Measurements from ENCODE around the gene RASAL3. TPM values are rescaled to one million over a fixed set of nuclear protein-coding genes. Genes with fewer than 3 reads are reported as not detected.

The RASAL3 gene
- total RNA-seq, 1 experiment from 2014 or later: 0.57 TPM

GRCh38 chr19:15456441-15456840 is 7.9 kb downstream of the RASAL3 start:
- Histone ChIP-seq H3K27me3 (ENCODE audit: insufficient read depth, low read length) (no peaks in the 10 kb centered on the region), H3K4me3 (replicated peaks in 1 of 2; ENCODE audit: low read depth in 1 of 2, low read length in 2 of 2) (no peak overlapping the region)
- intact Hi-C loops (cut with micrococcal nuclease): loop anchor here (10.0 kb wide), 1 partner anchor 98 kb away; no protein-coding TSS in a partner anchor

More at GRCh38 chr19:15456441-15456840, 7.9 kb downstream of the RASAL3 start:
- H3K9ac ChIP-seq (ENCODE audit: low read length): no peak overlapping the region
- H3K9me3 ChIP-seq (ENCODE audit: control insufficient read depth in 1 of 2, insufficient read depth in 1 of 2, low read depth in 1 of 2, low read length in 2 of 2): no peaks in the 10 kb centered on the region
- RAD21 ChIA-PET (ENCODE audit: low non-redundant PET in 1 of 2, low total read pairs in 2 of 2, uncharacterized antibody in 2 of 2, unreplicated experiment in 2 of 2): interaction anchor here in 1 of 2 experiments (0.7 kb wide), 1 partner anchor 99 kb away, joined by 3 read pairs; no protein-coding TSS in a partner anchor
- H3K4me1 ChIP-seq (ENCODE audit: control insufficient read depth in 1 of 2, insufficient read depth in 2 of 2, low read length in 2 of 2): peaks cover 8 to 15% of the 10 kb centered on the region in 2 experiments; a peak in 3 of 4 replicates
- BruUV-seq (replicated peaks): no TSS peak
- no peaks in the 10 kb centered on the region for H3K79me2 ChIP-seq (ENCODE audit: insufficient read depth, low read length)
- TF ChIP-seq POLR2A (IDR thresholded peaks at IDR 0.05; ENCODE audit: borderline replicate concordance, extremely low read depth, insufficient read depth, insufficient read length) (no peak), YY1 (IDR thresholded peaks at IDR 0.05; ENCODE audit: extremely low read depth, insufficient replicate concordance, low read depth, low read length) (no peak), EGR1 (IDR thresholded peaks at IDR 0.05; ENCODE audit: low read depth) (no peak), FOSL1 (IDR thresholded peaks at IDR 0.05; ENCODE audit: low read depth) (no peak), SIN3A (IDR thresholded peaks at IDR 0.05; ENCODE audit: low read depth) (no peak), CEBPB (IDR thresholded peaks at IDR 0.05; ENCODE audit: low read depth) (no peak), JUND (IDR thresholded peaks at IDR 0.05) (no peak), EZH2 (IDR thresholded peaks at IDR 0.05) (no peak), SP1 (IDR thresholded peaks at IDR 0.05; ENCODE audit: low read depth) (no peak), MAX (IDR thresholded peaks at IDR 0.05) (no peak), TCF7L2 (IDR thresholded peaks at IDR 0.05; ENCODE audit: borderline replicate concordance, extremely low read depth, insufficient read depth, insufficient read length) (no peak), ZBTB33 (IDR thresholded peaks at IDR 0.05; ENCODE audit: extremely low read depth, insufficient replicate concordance, low read length) (no peak), ELF1 (IDR thresholded peaks at IDR 0.05; ENCODE audit: borderline replicate concordance, low read depth) (no peak), EZH2phosphoT487 (IDR thresholded peaks at IDR 0.05; ENCODE audit: borderline replicate concordance) (no peak), ZFX (IDR thresholded peaks at IDR 0.05) (no peak)
- TF ChIP-seq, protein P1, sequence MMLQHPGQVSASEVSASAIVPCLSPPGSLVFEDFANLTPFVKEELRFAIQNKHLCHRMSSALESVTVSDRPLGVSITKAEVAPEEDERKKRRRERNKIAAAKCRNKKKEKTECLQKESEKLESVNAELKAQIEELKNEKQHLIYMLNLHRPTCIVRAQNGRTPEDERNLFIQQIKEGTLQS (IDR thresholded peaks at IDR 0.05): no peak
- no peaks in the 10 kb centered on the region for H4K20me1 ChIP-seq (ENCODE audit: insufficient read depth)
- H3K27ac ChIP-seq (ENCODE audit: low read depth, low read length): no peak overlapping the region
- no peak overlapping the region for H3K4me2 ChIP-seq (ENCODE audit: low read length)
- ATAC-seq (no peak), DNase-seq (ENCODE audit: low read depth, low spot score) (no peak)
- no peak overlapping the region for H2AFZ ChIP-seq (ENCODE audit: low read depth, low read length, poor library complexity, severe bottlenecking)
- no peaks in the 10 kb centered on the region for H3K9me2 ChIP-seq (ENCODE audit: insufficient read depth)
- POLR2A ChIA-PET: no interaction called here
- CTCF ChIA-PET: no interaction called here
- H3K36me3 ChIP-seq (ENCODE audit: control insufficient read depth in 1 of 2, insufficient read depth in 2 of 2, low read length in 2 of 2): no peaks in the 10 kb centered on the region
